GM21515 (cell line): ENCODE data around the gene PLCB4.

Experiments
- ATAC-seq: cut with Tn5 transposase; IDR thresholded peaks from one replicate; pipeline ENCODE4 v1.9.1; 2021; ENCODE audit not compliant: unreplicated experiment

Gene PLCB4

DNA sequence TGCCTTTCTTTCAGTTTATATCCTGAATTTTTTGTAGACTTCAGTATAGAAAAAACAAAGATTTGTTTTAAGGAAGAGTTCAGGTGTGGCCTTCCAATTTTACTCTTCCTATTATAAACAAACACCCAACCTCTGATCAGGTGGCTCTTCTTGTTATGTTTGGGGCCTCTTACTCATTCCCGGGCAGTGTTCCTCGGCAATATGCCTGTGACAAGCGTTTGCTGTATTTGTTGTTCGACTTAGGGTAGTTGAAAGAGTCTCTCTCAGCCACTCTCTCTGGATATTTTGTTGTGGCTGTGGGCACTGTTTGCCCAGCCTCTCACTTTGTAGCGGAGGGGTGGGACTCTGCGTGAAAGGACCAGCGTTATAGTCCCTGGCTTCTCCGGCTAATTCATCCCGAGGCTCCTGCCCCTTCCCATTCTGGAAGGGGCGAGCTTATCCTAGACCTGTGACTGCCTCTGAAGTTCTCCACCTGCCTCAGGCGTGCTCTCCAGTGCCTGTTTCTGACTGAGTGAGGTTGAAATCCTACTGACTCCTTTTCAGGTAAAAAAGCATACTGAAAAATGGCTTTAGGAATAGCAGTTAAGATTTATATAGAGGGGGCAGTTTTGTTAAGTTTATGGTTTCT lies 97.4 kb downstream of the PLCB4 start:
- no peak for ATAC-seq

- no peak for ATAC-seq
Measured at GRCh38 chr20:9169409-9169808, 100.5 kb downstream of the PLCB4 start.

- ATAC-seq: no peak
Measured at GRCh38 chr20:9172851-9173250, 104.0 kb downstream of the PLCB4 start.

- no peak for ATAC-seq
Measured at GRCh38 chr20:9177278-9177677, 108.4 kb downstream of the PLCB4 start.

GRCh38 chr20:9179193-9179802 lies 110.4 kb downstream of the PLCB4 start:
- no peak for ATAC-seq

DNA sequence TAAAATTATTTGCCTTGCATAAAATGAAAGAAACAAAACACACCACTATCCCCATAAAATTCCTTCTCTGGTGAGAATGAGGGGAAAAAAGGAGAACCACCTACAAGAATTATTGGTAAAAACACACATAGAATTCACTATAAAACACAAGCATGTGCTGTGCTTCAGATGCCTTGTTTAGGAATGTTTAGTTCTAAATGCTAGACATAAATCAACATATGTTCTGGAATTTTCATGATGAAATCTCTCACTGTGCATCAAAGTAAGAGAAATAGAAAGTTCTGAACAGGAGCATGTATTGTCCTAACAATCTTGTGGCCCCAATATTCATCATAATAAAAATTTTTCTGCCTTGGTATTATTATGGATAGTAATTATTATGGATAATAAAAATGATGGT lies 111.0 kb downstream of the PLCB4 start:
- ATAC-seq: no peak

DNA sequence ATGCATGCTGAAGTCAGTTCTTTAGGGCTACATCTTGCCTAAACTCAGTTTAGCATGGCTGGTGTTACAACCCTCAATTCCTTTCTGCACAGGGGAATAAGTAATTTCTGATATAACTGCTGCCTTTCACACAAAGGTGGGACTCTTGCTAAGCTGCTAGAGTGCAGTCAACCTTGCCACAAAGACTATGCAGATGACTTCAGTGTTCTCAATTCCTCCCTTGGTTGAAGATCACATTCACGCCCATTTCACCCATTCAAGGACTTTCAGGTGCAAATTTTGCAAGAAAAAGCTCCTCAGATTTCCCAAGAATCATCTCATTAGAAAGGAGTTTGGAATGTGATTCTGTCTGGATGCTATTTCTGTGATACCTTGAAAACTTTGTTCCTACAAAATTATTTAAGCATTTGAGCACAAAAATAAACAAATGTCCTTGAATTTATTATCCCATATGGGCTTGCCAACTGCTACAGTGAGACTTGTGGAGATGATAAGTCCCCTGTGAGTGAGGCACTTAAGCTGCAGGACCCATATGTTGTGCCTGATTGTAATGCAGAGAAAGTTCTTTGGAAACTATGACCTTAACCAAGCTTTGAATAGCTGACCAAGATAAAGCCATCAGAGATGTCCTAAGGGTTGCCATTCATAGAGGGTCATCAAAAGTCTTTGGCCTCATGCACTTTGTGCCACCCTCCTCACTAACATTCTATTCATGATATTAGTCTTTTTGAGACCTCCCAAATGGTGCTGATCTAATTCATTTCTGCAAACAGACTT lies 111.8 kb downstream of the PLCB4 start:
- ATAC-seq: no peak

- no peak for ATAC-seq
Measured at GRCh38 chr20:9185511-9185910, 116.6 kb downstream of the PLCB4 start.

DNA sequence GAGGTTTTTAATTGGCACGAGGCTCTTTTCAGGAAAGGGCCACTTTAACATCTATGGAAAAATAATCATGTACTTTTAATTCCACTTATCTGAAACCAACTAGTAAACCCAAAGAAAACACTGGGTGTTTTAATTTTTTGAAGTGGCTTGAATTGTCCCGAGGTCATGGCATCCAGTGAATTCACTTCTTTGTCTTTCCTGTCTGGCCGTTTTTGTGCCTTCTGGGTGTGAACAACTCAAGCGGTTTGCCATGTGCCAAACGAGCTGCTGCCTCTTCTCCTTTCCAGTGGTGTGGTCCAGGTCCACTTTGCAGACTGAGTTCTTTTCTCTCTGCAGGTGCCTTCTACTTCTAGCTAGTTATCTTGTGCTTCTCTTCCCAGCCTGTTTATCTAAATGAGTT lies 117.5 kb downstream of the PLCB4 start:
- ATAC-seq: no peak

DNA sequence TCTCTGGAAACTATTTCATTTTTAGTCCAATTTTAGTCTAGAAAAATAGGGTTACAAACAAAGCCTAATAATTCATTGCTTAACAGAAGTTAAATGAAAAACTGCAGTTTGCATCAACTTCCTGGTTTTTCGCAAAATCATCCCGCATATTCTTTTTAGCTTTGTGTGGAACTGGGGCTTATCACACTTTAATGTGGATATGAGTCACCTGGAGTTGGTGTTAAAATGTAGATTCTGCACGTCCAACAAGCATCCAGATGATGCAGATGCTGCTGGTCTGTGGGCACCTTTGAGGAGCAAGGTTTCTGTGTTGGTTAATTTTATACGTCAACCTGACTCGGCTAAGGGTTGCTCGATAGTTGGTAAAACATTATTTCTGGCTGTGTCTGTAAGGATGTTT lies 126.1 kb downstream of the PLCB4 start:
- ATAC-seq: no peak

- ATAC-seq: no peak
Measured at GRCh38 chr20:9196110-9196509, 127.2 kb downstream of the PLCB4 start.

- ATAC-seq: no peak
Measured at GRCh38 chr20:9198460-9198859, 129.6 kb downstream of the PLCB4 start.

DNA sequence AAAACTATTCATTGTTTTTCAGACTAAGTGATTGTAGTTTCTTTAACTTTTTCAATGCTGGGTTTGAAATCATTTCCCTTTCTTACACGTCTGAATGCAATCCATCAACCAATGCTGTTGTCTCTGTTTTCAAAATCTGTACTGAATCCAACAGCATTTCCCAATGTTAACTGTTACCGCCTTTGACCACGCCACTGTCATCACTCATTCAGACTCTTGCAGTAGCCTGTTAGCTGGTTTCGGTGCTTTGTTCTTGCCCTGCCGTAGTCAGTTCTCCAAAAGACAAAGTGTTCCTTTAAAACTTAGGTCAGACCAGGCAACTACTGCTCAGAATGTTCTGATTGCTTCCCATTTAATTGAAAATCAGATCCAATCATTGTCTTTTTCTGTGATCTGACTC lies 131.3 kb downstream of the PLCB4 start:
- ATAC-seq: no peak

GRCh38 chr20:9200620-9201019 lies 131.7 kb downstream of the PLCB4 start:
- ATAC-seq: no peak

DNA sequence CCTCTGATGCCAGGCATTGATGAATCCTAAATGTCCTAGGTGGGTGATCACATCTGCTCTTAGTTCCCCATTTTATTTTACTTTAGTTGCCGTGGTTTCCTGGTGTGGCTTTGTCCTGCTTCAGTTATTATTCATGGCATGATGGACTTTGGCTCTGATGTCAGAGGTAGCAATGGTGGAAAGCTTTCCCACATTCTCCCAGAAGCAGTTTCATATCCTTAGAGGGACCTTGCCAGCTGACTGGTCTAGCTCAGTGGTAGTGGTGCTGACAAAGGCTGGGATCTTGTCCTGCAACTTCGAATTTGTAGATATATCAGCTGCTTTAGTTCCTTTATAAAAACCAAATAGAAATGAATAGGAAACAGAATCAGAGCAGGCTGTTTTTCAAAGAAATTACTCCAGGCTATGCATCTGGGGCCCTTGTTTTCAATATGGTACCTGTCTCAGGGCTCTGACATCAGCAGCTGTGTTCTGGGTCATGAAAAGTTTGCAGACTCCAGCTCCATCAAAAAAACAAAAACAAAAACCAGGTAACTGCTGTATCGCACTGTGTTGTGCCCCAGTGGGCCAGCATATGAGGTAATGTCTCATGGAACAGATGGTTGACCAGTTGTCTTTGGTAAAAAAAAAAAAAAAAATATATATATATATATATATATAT lies 133.7 kb downstream of the PLCB4 start:
- no peak for ATAC-seq

DNA sequence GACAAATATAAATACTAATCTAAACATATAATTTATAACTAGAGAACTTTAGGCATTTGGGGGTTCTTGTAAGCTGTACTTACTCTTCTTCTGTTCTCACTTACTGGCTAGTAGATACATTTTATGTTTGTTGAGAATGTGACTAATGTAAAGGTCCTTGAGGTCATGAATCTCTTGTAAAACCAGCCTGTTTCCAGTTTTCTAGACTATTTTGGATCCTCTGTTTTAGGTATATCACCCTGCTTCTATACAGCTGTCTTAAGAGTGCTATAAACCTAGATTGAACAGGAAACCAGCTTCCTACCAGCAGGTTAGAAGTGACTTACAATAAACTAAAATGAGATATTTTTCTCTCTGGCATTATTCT lies 134.2 kb downstream of the PLCB4 start:
- ATAC-seq: no peak

DNA sequence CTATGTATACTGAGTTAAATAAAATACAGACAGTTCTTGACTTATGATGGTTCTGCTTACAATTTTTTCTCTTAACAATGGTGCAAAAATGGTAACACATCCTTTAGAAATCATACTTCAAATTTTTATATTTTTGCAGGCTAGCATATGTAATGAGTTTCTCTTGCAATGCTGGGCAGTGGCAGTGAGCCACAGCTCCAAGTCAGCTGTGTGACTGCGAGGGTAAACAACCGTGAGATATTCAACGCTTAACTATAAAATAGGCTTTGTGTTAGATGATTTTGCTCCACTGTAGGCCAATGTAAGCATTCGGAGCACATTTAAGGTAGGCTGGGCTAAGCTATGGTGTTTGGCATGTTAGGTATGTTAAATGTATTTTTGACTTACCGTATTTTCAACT lies 136.1 kb downstream of the PLCB4 start:
- no peak for ATAC-seq

- no peak for ATAC-seq
Measured at GRCh38 chr20:9206486-9206885, 137.6 kb downstream of the PLCB4 start.

- ATAC-seq: no peak
Measured at GRCh38 chr20:9207253-9207652, 138.4 kb downstream of the PLCB4 start.

- ATAC-seq: no peak
Measured at GRCh38 chr20:9210356-9210755, 141.5 kb downstream of the PLCB4 start.

DNA sequence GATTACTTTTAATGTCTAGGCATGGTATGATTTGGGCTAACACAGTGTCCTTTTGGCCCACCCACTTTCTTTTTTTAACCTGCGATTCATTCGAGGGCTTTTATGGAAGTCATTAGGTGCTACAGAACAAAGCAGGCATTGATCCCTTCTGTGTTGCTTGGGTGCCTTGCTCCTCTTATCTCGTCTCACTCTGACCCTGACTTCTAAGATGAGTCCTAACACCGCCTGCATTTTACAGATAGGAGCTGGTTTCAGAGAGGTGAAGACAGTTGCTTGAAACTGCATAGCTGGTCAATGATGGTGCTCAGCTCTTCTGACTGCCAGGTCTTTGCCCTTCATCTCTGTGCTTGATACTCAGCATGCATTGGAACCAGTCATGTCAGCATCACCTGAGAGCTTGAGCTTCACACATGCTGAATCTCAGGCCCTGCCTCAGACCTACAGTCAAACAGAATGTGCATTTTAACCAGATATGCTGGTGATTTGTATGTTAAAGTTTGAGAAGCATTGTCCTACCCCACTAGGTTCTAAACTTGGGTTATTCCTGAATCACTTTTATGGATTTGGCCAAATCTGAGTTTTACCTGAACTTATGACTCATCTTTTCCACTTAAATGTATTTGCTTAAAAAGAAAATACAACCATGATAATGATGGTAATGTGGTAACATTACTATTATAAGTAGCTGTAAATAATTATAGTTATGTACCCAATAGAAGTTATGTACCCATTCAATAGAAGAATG lies 142.3 kb downstream of the PLCB4 start:
- no peak for ATAC-seq
